ENCODE results near the gene TMEM204. TPM values are rescaled to one million over a fixed set of nuclear protein-coding genes. Genes with fewer than 3 reads are reported as not detected.

The TMEM204 gene
- total RNA-seq, 1 donor from 2014 or later, result 1.0 TPM

GRCh38 chr16:1597154-1597553 lies 63.7 kb downstream of the TMEM204 start:
- Mint-ChIP-seq H3K27me3 (no peaks in the 10 kb centered on the region), H3K27ac (no peak overlapping the region), H3K36me3 (no peaks in the 10 kb centered on the region), H3K4me3 (no peak overlapping the region), H3K4me1 (ENCODE audit: unreplicated experiment) (no peaks in the 10 kb centered on the region), H3K9me3 (no peaks in the 10 kb centered on the region)
- no peak for DNase-seq (ENCODE audit: extremely low spot score, unreplicated experiment)
- TF ChIP-seq, protein P1, sequence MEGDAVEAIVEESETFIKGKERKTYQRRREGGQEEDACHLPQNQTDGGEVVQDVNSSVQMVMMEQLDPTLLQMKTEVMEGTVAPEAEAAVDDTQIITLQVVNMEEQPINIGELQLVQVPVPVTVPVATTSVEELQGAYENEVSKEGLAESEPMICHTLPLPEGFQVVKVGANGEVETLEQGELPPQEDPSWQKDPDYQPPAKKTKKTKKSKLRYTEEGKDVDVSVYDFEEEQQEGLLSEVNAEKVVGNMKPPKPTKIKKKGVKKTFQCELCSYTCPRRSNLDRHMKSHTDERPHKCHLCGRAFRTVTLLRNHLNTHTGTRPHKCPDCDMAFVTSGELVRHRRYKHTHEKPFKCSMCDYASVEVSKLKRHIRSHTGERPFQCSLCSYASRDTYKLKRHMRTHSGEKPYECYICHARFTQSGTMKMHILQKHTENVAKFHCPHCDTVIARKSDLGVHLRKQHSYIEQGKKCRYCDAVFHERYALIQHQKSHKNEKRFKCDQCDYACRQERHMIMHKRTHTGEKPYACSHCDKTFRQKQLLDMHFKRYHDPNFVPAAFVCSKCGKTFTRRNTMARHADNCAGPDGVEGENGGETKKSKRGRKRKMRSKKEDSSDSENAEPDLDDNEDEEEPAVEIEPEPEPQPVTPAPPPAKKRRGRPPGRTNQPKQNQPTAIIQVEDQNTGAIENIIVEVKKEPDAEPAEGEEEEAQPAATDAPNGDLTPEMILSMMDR (conservative IDR thresholded peaks at IDR 0.05), result no peak

GRCh38 chr16:1601031-1601430 lies 67.6 kb downstream of the TMEM204 start:
- H3K4me1 Mint-ChIP-seq (ENCODE audit: unreplicated experiment), result no peaks in the 10 kb centered on the region
- DNase-seq (ENCODE audit: extremely low spot score, unreplicated experiment), result no peak
- no peaks in the 10 kb centered on the region for H3K36me3 Mint-ChIP-seq
- TF ChIP-seq, protein P1 (conservative IDR thresholded peaks at IDR 0.05), result no peak
- no peak overlapping the region for H3K4me3 Mint-ChIP-seq
- no peak overlapping the region for H3K27ac Mint-ChIP-seq
- H3K27me3 Mint-ChIP-seq, result no peaks in the 10 kb centered on the region
- no peaks in the 10 kb centered on the region for H3K9me3 Mint-ChIP-seq

- Mint-ChIP-seq H3K4me1 (ENCODE audit: unreplicated experiment) (no peaks in the 10 kb centered on the region), H3K4me3 (no peak overlapping the region), H3K27me3 (no peaks in the 10 kb centered on the region), H3K27ac (no peak overlapping the region), H3K36me3 (no peaks in the 10 kb centered on the region), H3K9me3 (no peaks in the 10 kb centered on the region)
- no peak for DNase-seq (ENCODE audit: extremely low spot score, unreplicated experiment)
- TF ChIP-seq, protein P1 (conservative IDR thresholded peaks at IDR 0.05), result no peak
Measured at GRCh38 chr16:1601489-1601888, 68.0 kb downstream of the TMEM204 start.

DNA sequence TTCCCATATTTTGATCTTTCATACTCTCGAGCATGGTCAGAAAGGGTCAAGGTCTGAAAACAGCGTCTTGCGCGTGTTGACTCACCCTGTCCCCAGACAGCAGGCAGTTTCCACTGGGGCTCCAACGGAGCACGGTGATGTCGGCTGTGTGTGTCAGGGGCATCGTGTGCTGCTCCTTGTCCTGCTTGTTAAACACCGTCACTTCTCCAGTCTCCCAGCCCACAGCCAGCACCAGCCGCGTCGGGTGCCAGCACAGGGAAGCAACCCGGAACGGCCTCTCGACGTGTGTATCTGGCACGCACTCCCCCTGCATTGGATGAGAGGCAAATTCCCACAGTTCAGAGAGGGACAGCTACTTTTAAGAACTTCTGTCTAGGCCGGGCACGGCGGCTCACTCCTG lies 68.8 kb downstream of the TMEM204 start:
- no peak overlapping the region for H3K27ac Mint-ChIP-seq

More for the DNA sequence above, 68.8 kb downstream of the TMEM204 start:
- DNase-seq (ENCODE audit: extremely low spot score, unreplicated experiment), result no peak
- H3K4me1 Mint-ChIP-seq (ENCODE audit: unreplicated experiment), result no peaks in the 10 kb centered on the region
- H3K36me3 Mint-ChIP-seq, result peaks cover 7% of the 10 kb centered on the region
- no peak overlapping the region for H3K4me3 Mint-ChIP-seq
- H3K27me3 Mint-ChIP-seq, result no peaks in the 10 kb centered on the region
- no peaks in the 10 kb centered on the region for H3K9me3 Mint-ChIP-seq
- TF ChIP-seq, protein P1 (conservative IDR thresholded peaks at IDR 0.05), result no peak

Other genes starting within 250 kb of the TMEM204 start
- 157 and 170 TPM in 2 replicates for gene UBE2I, start 224.0 kb upstream of the TMEM204 start, total RNA-seq (ENCODE audit: low replicate concordance)
- gene BAIAP3, start 200.0 kb upstream of the TMEM204 start, total RNA-seq (ENCODE audit: low replicate concordance), result 5.0 and 6.9 TPM in 2 replicates
- gene TSR3, start 181.8 kb upstream of the TMEM204 start, total RNA-seq (ENCODE audit: low replicate concordance), result 53.1 and 54.0 TPM in 2 replicates
- gene GNPTG, start 181.7 kb upstream of the TMEM204 start, total RNA-seq (ENCODE audit: low replicate concordance), result 55.6 and 68.5 TPM in 2 replicates
- 20.3 and 26.1 TPM in 2 replicates for gene UNKL, start 119.0 kb upstream of the TMEM204 start, total RNA-seq (ENCODE audit: low replicate concordance)
- 14.5 and 15.0 TPM in 2 replicates for gene UQCC4, start 112.9 kb upstream of the TMEM204 start, total RNA-seq (ENCODE audit: low replicate concordance)
- 0.77 and 0.83 TPM in 2 replicates for gene PERCC1, start 102.6 kb upstream of the TMEM204 start, total RNA-seq (ENCODE audit: low replicate concordance)
- 2.2 and 5.0 TPM in 2 replicates for gene CCDC154, start 89.1 kb upstream of the TMEM204 start, total RNA-seq (ENCODE audit: low replicate concordance)
- 91.9 and 98.1 TPM in 2 replicates for gene CLCN7, start 58.6 kb upstream of the TMEM204 start, total RNA-seq (ENCODE audit: low replicate concordance)
- gene PTX4, start 44.7 kb upstream of the TMEM204 start, total RNA-seq (ENCODE audit: low replicate concordance), result not detected in 2 replicates
- 39.3 and 65.4 TPM in 2 replicates for gene TELO2, start 40.3 kb upstream of the TMEM204 start, total RNA-seq (ENCODE audit: low replicate concordance)
- gene IFT140, start 78.4 kb downstream of the TMEM204 start, total RNA-seq (ENCODE audit: low replicate concordance), result 27.9 and 55.1 TPM in 2 replicates
- 29.0 and 31.4 TPM in 2 replicates for gene CRAMP1, start 78.7 kb downstream of the TMEM204 start, total RNA-seq (ENCODE audit: low replicate concordance)
- gene JPT2, start 144.6 kb downstream of the TMEM204 start, total RNA-seq (ENCODE audit: low replicate concordance), result 116 and 132 TPM in 2 replicates
- gene MAPK8IP3, start 172.5 kb downstream of the TMEM204 start, total RNA-seq (ENCODE audit: low replicate concordance), result 50.4 and 97.5 TPM in 2 replicates
- gene NME3, start 237.9 kb downstream of the TMEM204 start, total RNA-seq (ENCODE audit: low replicate concordance), result 54.0 and 55.9 TPM in 2 replicates
- 26.9 and 35.9 TPM in 2 replicates for gene EME2, start 239.1 kb downstream of the TMEM204 start, total RNA-seq (ENCODE audit: low replicate concordance)
- gene MRPS34, start 239.5 kb downstream of the TMEM204 start, total RNA-seq (ENCODE audit: low replicate concordance), result 95.5 and 97.9 TPM in 2 replicates
- gene SPSB3, start 248.9 kb downstream of the TMEM204 start, total RNA-seq (ENCODE audit: low replicate concordance), result 51.2 and 71.3 TPM in 2 replicates
- gene NUBP2, start 249.3 kb downstream of the TMEM204 start, total RNA-seq (ENCODE audit: low replicate concordance), result 54.5 and 66.6 TPM in 2 replicates

All from type B pancreatic cell (in vitro differentiated cells).